Measurements from ENCODE around the gene HSD17B2. TPM values are rescaled to one million over a fixed set of nuclear protein-coding genes. Genes with fewer than 3 reads are reported as not detected.

Gene HSD17B2
- total and polyA plus RNA-seq, 2 donors (not counting 1 experiment from before 2014, with no cell fraction given) = 0.33 to 1.6 TPM

- Histone ChIP-seq H2AFZ (ENCODE audit: low read length) (no peak overlapping the region), H3K4me2 (ENCODE audit: extremely low read depth, insufficient read depth, low read length) (no peak overlapping the region), H3K79me2 (ENCODE audit: control insufficient read depth, insufficient read depth, low read length) (no peaks in the 10 kb centered on the region), H3K27ac (ENCODE audit: insufficient read depth, low read length) (no peak overlapping the region), H3K9me3 (ENCODE audit: control insufficient read depth, insufficient read depth, low read depth, low read length) (no peaks in the 10 kb centered on the region), H3K36me3 (ENCODE audit: control insufficient read depth, insufficient read depth, low read length) (no peaks in the 10 kb centered on the region), H3K9ac (ENCODE audit: insufficient read depth, low read length) (no peak overlapping the region), H3K4me3 (replicated peaks in 1 of 4; ENCODE audit: control extremely low read depth in 1 of 4, insufficient read depth in 1 of 4, low read depth in 3 of 4, low read length in 4 of 4) (no peak overlapping the region), H3K27me3 (ENCODE audit: control insufficient read depth, insufficient read depth, low read length) (no peaks in the 10 kb centered on the region), H4K20me1 (ENCODE audit: control insufficient read depth, extremely low read depth, insufficient read depth, low read length) (no peaks in the 10 kb centered on the region), H3K4me1 (ENCODE audit: control insufficient read depth, extremely low read depth, insufficient read depth, low read length) (no peaks in the 10 kb centered on the region)
- TF ChIP-seq EZH2 (IDR thresholded peaks at IDR 0.05; ENCODE audit: low read length, missing control alignments) = no peak
- TF ChIP-seq CTCF (conservative IDR thresholded peaks at IDR 0.05 in 1 of 2, IDR thresholded peaks at IDR 0.05 in 1 of 2; ENCODE audit: low read depth in 1 of 2, low read length in 2 of 2) = no peak
- no peak for DNase-seq (ENCODE audit: low read depth in 2 of 2)
Measured at GRCh38 chr16:82072313-82072712, 37.3 kb downstream of the HSD17B2 start.

- no peak overlapping the region for H2AFZ ChIP-seq (ENCODE audit: low read length)
Measured at GRCh38 chr16:82074019-82074558, 39.0 kb downstream of the HSD17B2 start.

GRCh38 chr16:82078125-82078524, 43.1 kb downstream of the HSD17B2 start:
- H3K9me3 ChIP-seq (ENCODE audit: control insufficient read depth, insufficient read depth, low read depth, low read length) = no peaks in the 10 kb centered on the region

More at GRCh38 chr16:82074019-82074558, 39.0 kb downstream of the HSD17B2 start:
- DNase-seq (ENCODE audit: low read depth in 2 of 2) = no peak
- H3K36me3 ChIP-seq (ENCODE audit: control insufficient read depth, insufficient read depth, low read length) = no peaks in the 10 kb centered on the region
- no peak for TF ChIP-seq EZH2 (IDR thresholded peaks at IDR 0.05; ENCODE audit: low read length, missing control alignments)
- TF ChIP-seq CTCF (conservative IDR thresholded peaks at IDR 0.05 in 1 of 2, IDR thresholded peaks at IDR 0.05 in 1 of 2; ENCODE audit: low read depth in 1 of 2, low read length in 2 of 2) = no peak
- no peaks in the 10 kb centered on the region for H3K27me3 ChIP-seq (ENCODE audit: control insufficient read depth, insufficient read depth, low read length)
- H3K9me3 ChIP-seq (ENCODE audit: control insufficient read depth, insufficient read depth, low read depth, low read length) = no peaks in the 10 kb centered on the region
- no peaks in the 10 kb centered on the region for H3K79me2 ChIP-seq (ENCODE audit: control insufficient read depth, insufficient read depth, low read length)
- no peak overlapping the region for H3K4me3 ChIP-seq (replicated peaks in 1 of 4; ENCODE audit: control extremely low read depth in 1 of 4, insufficient read depth in 1 of 4, low read depth in 3 of 4, low read length in 4 of 4)
- H3K27ac ChIP-seq (ENCODE audit: insufficient read depth, low read length) = no peak overlapping the region
- no peak overlapping the region for H3K4me2 ChIP-seq (ENCODE audit: extremely low read depth, insufficient read depth, low read length)
- no peaks in the 10 kb centered on the region for H4K20me1 ChIP-seq (ENCODE audit: control insufficient read depth, extremely low read depth, insufficient read depth, low read length)
- H3K4me1 ChIP-seq (ENCODE audit: control insufficient read depth, extremely low read depth, insufficient read depth, low read length) = no peaks in the 10 kb centered on the region
- H3K9ac ChIP-seq (ENCODE audit: insufficient read depth, low read length) = no peak overlapping the region

More at GRCh38 chr16:82078125-82078524, 43.1 kb downstream of the HSD17B2 start:
- H2AFZ ChIP-seq (ENCODE audit: low read length) = no peak overlapping the region
- no peak overlapping the region for H3K4me3 ChIP-seq (replicated peaks in 1 of 4; ENCODE audit: control extremely low read depth in 1 of 4, insufficient read depth in 1 of 4, low read depth in 3 of 4, low read length in 4 of 4)
- no peaks in the 10 kb centered on the region for H4K20me1 ChIP-seq (ENCODE audit: control insufficient read depth, extremely low read depth, insufficient read depth, low read length)
- H3K36me3 ChIP-seq (ENCODE audit: control insufficient read depth, insufficient read depth, low read length) = no peaks in the 10 kb centered on the region
- no peak for TF ChIP-seq EZH2 (IDR thresholded peaks at IDR 0.05; ENCODE audit: low read length, missing control alignments)
- no peak for TF ChIP-seq CTCF (conservative IDR thresholded peaks at IDR 0.05 in 1 of 2, IDR thresholded peaks at IDR 0.05 in 1 of 2; ENCODE audit: low read depth in 1 of 2, low read length in 2 of 2)
- H3K4me2 ChIP-seq (ENCODE audit: extremely low read depth, insufficient read depth, low read length) = no peak overlapping the region
- no peak overlapping the region for H3K27ac ChIP-seq (ENCODE audit: insufficient read depth, low read length)
- peaks cover 4% of the 10 kb centered on the region for H3K4me1 ChIP-seq (ENCODE audit: control insufficient read depth, extremely low read depth, insufficient read depth, low read length)
- H3K9ac ChIP-seq (ENCODE audit: insufficient read depth, low read length) = no peak overlapping the region
- no peaks in the 10 kb centered on the region for H3K79me2 ChIP-seq (ENCODE audit: control insufficient read depth, insufficient read depth, low read length)
- DNase-seq (ENCODE audit: low read depth in 2 of 2) = no peak
- H3K27me3 ChIP-seq (ENCODE audit: control insufficient read depth, insufficient read depth, low read length) = no peaks in the 10 kb centered on the region
